ENCODE results near the gene GFOD2. TPM values are rescaled to one million over a fixed set of nuclear protein-coding genes. Genes with fewer than 3 reads are reported as not detected.

Gene GFOD2
- total RNA-seq, 1 donor, result 11.9 TPM

DNA sequence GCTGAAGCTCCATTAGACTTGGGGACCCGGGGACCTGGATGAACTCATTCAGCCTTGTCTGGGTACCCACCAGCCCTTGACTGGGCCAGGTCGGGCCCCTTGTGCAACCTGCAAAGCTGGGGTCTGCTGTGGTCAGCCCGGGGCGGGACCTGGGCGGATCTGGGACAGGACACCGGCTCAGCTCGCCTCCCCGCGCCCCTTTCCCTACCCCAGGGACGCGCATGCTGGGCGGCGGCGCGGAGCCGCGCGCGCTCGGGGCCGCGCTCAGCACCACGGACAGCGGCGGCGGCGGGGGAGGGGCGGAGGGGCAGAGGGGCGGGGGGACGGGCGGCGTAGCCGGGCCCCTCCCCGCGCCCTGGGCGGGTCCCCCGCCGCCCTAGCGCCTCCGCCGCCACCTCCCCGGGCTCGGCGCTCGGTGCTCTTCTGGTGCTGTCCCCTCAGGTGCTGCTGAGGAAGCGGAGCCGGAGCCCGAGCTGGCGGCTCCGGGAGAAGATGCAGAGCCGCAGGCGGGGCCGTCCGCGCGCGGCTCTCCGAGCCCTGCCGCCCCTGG, 66.5 kb downstream of the GFOD2 start:
- H3K4me3 ChIP-seq (ENCODE audit: low read depth, low read length), result peak overlapping the region; percentile 66
- no peak for DNase-seq (ENCODE audit: low read depth)
- TF ChIP-seq, protein P1, sequence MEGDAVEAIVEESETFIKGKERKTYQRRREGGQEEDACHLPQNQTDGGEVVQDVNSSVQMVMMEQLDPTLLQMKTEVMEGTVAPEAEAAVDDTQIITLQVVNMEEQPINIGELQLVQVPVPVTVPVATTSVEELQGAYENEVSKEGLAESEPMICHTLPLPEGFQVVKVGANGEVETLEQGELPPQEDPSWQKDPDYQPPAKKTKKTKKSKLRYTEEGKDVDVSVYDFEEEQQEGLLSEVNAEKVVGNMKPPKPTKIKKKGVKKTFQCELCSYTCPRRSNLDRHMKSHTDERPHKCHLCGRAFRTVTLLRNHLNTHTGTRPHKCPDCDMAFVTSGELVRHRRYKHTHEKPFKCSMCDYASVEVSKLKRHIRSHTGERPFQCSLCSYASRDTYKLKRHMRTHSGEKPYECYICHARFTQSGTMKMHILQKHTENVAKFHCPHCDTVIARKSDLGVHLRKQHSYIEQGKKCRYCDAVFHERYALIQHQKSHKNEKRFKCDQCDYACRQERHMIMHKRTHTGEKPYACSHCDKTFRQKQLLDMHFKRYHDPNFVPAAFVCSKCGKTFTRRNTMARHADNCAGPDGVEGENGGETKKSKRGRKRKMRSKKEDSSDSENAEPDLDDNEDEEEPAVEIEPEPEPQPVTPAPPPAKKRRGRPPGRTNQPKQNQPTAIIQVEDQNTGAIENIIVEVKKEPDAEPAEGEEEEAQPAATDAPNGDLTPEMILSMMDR (IDR thresholded peaks at IDR 0.05; ENCODE audit: insufficient read depth, low read length), result no peak

DNA sequence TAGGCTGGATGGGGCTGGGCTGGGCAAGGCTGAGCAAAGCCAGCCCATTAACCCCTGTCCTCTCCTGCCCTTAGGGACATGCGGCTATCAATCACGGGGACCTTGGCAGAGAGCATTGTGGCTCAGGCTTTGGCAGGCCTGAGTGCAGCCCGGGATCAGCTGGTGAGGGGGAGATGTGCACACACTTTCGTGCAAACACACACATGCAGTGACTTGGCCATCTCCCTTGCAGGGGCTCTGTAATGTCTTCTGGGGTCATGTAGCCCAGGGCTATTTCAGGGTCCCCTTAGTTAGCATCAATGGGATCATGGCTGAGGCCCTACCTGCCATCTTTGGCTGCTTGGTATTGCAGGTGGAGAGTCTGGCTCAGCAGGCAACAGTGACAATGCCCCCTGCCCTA, 67.3 kb downstream of the GFOD2 start:
- TF ChIP-seq, protein P1 (IDR thresholded peaks at IDR 0.05; ENCODE audit: insufficient read depth, low read length), result no peak
- DNase-seq (ENCODE audit: low read depth), result no peak
- no peak overlapping the region for H3K4me3 ChIP-seq (ENCODE audit: low read depth, low read length)

DNA sequence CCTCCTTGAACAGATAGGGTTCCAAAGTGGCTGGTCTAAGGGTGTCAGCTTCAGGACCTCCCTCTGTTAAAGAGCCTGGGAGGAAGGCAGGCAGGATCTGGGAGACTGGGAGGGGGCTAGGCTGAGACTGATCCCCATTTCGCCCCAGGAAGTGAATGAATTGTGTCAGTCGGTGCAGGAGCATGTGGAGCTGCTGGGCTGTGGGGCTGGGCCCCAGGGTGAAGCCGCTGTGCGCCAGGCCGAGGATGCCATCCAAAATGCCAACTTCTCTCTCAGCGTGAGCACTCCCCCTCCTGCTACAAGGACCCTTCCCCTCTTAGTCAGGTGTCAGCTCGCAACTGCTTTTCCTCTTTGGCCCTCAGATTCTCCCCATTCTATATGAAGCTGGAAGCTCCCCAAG, 68.1 kb downstream of the GFOD2 start:
- TF ChIP-seq, protein P1 (IDR thresholded peaks at IDR 0.05; ENCODE audit: insufficient read depth, low read length), result no peak
- no peak overlapping the region for H3K4me3 ChIP-seq (ENCODE audit: low read depth, low read length)
- DNase-seq (ENCODE audit: low read depth), result no peak

DNA sequence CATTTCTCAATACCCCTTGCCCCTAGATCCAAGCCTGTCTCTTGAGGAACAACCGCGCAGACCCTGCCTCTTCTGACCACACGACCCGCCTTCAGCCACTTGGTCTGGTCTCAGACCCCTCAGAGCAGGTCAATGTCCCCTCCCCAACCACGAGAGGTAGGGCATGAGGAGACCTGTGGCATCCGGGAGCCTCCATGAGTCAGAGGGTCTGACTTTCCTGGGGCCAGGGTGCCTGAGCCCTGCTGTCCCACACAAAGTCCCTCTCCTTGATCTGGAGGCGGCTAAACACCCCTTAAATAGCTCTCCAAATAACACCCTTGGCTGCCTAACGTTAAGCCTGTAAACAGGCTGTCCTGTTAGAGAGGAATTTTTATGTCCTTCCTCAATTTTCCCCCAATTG, 69.1 kb downstream of the GFOD2 start:
- no peak overlapping the region for H3K4me3 ChIP-seq (ENCODE audit: low read depth, low read length)
- no peak for DNase-seq (ENCODE audit: low read depth)
- TF ChIP-seq, protein P1 (IDR thresholded peaks at IDR 0.05; ENCODE audit: insufficient read depth, low read length), result no peak

DNA sequence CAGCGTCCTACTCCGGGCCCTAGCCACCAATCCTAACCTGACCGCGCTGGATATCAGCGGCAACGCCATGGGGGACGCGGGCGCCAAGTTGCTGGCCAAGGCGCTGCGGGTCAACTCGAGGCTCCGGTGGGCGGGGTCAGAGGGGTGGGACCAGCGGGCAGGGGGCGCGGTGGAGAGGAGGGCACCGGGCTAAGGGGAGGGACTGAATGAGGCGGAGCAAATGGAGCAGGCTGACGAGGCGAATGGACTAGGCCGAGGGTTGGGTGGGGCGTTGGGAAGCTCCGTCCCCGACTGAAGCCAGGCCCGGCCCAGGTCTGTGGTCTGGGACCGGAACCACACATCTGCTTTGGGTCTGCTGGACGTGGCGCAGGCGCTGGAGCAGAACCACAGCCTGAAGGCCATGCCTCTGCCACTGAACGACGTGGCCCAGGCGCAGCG, 69.6 kb downstream of the GFOD2 start:
- no peak for DNase-seq (ENCODE audit: low read depth)

DNA sequence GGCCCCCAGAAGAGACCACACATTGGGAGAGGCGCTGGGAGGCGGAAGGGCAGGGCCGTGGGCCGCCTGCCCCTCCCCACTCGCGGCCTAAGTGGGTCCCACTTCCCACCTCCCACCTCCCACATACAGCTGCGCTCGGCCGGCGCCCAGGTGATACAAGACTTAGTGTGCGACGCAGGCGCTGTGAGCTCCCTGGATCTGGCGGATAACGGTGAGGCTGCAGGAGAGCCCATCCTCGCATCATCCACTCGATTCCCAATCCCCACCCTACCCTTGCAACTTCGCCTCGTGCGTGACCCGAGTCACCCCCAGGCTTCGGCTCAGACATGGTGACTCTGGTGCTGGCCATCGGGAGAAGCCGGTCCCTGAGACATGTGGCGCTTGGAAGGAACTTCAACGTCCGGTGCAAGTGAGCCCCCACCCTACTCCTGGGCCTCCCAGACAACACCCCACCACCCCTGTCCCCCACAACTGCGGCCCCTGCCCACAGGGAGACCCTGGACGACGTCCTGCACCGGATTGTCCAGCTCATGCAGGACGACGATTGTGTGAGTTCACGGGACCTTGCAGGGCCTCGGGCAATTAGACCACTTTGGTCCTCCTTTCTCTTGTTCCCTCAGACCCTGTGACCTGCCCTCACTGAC, 70.2 kb downstream of the GFOD2 start:
- TF ChIP-seq, protein P1 (IDR thresholded peaks at IDR 0.05; ENCODE audit: insufficient read depth, low read length), result no peak
- no peak for DNase-seq (ENCODE audit: low read depth)
- no peak overlapping the region for H3K4me3 ChIP-seq (ENCODE audit: low read depth, low read length)

More for the DNA sequence above, 69.6 kb downstream of the GFOD2 start:
- TF ChIP-seq, protein P1 (IDR thresholded peaks at IDR 0.05; ENCODE audit: insufficient read depth, low read length), result no peak
- H3K4me3 ChIP-seq (ENCODE audit: low read depth, low read length), result no peak overlapping the region
